ENCODE measurements around the gene PPIF.

DNA sequence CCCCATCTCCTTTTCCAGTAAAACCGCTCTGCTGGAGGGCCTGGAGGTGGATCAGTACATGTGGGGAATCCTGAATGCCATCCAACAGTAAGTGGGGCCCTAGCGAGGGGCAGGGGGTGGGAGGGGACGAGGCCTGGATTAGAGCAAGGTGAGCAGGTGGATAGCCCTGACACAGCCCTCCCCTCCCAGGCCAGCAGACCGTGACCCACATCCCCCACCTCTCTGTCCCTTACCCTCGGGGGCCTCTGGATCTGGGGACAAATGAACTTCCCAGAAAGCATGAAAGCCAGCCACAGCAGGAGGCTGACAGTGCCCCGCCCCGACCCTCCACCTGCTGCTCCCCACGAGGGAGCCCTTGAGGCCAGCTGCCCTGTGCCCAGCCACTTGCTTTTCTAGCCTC, 41.8 kb upstream of the PPIF start:
- TF ChIP-seq ARNTL (CRISPR knock-in tag; IDR thresholded peaks at IDR 0.05) (no peak), ZNF549 (CRISPR knock-in tag; IDR thresholded peaks at IDR 0.05) (no peak), CREB1 (IDR thresholded peaks at IDR 0.05) (no peak), CREB1 (CRISPR knock-in tag; IDR thresholded peaks at IDR 0.05) (no peak), ZNF331 (CRISPR knock-in tag; IDR thresholded peaks at IDR 0.05) (no peak), SMC3 (IDR thresholded peaks at IDR 0.05; ENCODE audit: low read length) (no peak), JDP2 (CRISPR knock-in tag; IDR thresholded peaks at IDR 0.05; ENCODE audit: borderline replicate concordance) (no peak), HDAC2 (CRISPR knock-in tag; IDR thresholded peaks at IDR 0.05) (no peak), MAZ (IDR thresholded peaks at IDR 0.05; ENCODE audit: borderline replicate concordance, low read depth, low read length) (no peak), MAZ (CRISPR knock-in tag; IDR thresholded peaks at IDR 0.05; ENCODE audit: low read depth) (no peak)
- TF ChIP-seq, protein P1, sequence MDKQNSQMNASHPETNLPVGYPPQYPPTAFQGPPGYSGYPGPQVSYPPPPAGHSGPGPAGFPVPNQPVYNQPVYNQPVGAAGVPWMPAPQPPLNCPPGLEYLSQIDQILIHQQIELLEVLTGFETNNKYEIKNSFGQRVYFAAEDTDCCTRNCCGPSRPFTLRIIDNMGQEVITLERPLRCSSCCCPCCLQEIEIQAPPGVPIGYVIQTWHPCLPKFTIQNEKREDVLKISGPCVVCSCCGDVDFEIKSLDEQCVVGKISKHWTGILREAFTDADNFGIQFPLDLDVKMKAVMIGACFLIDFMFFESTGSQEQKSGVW (CRISPR knock-in tag; IDR thresholded peaks at IDR 0.05; ENCODE audit: borderline replicate concordance), result no peak
- TF ChIP-seq, protein P2, sequence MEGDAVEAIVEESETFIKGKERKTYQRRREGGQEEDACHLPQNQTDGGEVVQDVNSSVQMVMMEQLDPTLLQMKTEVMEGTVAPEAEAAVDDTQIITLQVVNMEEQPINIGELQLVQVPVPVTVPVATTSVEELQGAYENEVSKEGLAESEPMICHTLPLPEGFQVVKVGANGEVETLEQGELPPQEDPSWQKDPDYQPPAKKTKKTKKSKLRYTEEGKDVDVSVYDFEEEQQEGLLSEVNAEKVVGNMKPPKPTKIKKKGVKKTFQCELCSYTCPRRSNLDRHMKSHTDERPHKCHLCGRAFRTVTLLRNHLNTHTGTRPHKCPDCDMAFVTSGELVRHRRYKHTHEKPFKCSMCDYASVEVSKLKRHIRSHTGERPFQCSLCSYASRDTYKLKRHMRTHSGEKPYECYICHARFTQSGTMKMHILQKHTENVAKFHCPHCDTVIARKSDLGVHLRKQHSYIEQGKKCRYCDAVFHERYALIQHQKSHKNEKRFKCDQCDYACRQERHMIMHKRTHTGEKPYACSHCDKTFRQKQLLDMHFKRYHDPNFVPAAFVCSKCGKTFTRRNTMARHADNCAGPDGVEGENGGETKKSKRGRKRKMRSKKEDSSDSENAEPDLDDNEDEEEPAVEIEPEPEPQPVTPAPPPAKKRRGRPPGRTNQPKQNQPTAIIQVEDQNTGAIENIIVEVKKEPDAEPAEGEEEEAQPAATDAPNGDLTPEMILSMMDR (CRISPR knock-in tag; IDR thresholded peaks at IDR 0.05), result no peak
- TF ChIP-seq, protein P3, sequence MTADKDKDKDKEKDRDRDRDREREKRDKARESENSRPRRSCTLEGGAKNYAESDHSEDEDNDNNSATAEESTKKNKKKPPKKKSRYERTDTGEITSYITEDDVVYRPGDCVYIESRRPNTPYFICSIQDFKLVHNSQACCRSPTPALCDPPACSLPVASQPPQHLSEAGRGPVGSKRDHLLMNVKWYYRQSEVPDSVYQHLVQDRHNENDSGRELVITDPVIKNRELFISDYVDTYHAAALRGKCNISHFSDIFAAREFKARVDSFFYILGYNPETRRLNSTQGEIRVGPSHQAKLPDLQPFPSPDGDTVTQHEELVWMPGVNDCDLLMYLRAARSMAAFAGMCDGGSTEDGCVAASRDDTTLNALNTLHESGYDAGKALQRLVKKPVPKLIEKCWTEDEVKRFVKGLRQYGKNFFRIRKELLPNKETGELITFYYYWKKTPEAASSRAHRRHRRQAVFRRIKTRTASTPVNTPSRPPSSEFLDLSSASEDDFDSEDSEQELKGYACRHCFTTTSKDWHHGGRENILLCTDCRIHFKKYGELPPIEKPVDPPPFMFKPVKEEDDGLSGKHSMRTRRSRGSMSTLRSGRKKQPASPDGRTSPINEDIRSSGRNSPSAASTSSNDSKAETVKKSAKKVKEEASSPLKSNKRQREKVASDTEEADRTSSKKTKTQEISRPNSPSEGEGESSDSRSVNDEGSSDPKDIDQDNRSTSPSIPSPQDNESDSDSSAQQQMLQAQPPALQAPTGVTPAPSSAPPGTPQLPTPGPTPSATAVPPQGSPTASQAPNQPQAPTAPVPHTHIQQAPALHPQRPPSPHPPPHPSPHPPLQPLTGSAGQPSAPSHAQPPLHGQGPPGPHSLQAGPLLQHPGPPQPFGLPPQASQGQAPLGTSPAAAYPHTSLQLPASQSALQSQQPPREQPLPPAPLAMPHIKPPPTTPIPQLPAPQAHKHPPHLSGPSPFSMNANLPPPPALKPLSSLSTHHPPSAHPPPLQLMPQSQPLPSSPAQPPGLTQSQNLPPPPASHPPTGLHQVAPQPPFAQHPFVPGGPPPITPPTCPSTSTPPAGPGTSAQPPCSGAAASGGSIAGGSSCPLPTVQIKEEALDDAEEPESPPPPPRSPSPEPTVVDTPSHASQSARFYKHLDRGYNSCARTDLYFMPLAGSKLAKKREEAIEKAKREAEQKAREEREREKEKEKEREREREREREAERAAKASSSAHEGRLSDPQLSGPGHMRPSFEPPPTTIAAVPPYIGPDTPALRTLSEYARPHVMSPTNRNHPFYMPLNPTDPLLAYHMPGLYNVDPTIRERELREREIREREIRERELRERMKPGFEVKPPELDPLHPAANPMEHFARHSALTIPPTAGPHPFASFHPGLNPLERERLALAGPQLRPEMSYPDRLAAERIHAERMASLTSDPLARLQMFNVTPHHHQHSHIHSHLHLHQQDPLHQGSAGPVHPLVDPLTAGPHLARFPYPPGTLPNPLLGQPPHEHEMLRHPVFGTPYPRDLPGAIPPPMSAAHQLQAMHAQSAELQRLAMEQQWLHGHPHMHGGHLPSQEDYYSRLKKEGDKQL (CRISPR knock-in tag; IDR thresholded peaks at IDR 0.05; ENCODE audit: low read depth), result no peak
- TF ChIP-seq, protein P4, sequence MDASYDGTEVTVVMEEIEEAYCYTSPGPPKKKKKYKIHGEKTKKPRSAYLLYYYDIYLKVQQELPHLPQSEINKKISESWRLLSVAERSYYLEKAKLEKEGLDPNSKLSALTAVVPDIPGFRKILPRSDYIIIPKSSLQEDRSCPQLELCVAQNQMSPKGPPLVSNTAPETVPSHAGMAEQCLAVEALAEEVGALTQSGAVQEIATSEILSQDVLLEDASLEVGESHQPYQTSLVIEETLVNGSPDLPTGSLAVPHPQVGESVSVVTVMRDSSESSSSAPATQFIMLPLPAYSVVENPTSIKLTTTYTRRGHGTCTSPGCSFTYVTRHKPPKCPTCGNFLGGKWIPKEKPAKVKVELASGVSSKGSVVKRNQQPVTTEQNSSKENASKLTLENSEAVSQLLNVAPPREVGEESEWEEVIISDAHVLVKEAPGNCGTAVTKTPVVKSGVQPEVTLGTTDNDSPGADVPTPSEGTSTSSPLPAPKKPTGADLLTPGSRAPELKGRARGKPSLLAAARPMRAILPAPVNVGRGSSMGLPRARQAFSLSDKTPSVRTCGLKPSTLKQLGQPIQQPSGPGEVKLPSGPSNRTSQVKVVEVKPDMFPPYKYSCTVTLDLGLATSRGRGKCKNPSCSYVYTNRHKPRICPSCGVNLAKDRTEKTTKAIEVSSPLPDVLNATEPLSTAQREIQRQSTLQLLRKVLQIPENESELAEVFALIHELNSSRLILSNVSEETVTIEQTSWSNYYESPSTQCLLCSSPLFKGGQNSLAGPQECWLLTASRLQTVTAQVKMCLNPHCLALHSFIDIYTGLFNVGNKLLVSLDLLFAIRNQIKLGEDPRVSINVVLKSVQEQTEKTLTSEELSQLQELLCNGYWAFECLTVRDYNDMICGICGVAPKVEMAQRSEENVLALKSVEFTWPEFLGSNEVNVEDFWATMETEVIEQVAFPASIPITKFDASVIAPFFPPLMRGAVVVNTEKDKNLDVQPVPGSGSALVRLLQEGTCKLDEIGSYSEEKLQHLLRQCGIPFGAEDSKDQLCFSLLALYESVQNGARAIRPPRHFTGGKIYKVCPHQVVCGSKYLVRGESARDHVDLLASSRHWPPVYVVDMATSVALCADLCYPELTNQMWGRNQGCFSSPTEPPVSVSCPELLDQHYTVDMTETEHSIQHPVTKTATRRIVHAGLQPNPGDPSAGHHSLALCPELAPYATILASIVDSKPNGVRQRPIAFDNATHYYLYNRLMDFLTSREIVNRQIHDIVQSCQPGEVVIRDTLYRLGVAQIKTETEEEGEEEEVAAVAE (CRISPR knock-in tag; IDR thresholded peaks at IDR 0.05; ENCODE audit: borderline replicate concordance), result no peak

Measured in HepG2 (cell line).